NCI-H526 (cell line): ENCODE results near the gene GPR183.

ENCODE experiments used
- DNase-seq, 2 experiments: peaks; one replicate each; lab custom pipeline; 2025; lab: John Stamatoyannopoulos, UW

GPR183 gene

DNA sequence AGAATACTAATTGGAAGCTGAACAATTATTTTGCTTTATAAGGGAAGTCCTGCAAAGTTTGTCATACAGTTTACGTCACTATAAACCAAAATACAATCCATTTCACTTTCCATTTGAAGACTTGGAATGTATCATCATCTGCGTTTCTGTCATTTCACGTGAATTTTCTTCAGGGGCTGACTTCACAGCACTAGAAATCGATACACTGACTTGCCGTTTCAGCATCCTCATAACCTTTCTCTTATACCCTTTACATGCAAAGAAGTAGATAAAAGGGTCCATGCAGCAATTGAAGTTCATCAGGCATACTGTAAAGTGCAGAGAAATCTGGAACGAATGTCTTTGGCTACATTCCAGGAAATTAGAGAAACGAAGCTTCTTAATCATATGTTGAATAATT lies 12.2 kb downstream of the GPR183 start:
- no peak for DNase-seq

DNA sequence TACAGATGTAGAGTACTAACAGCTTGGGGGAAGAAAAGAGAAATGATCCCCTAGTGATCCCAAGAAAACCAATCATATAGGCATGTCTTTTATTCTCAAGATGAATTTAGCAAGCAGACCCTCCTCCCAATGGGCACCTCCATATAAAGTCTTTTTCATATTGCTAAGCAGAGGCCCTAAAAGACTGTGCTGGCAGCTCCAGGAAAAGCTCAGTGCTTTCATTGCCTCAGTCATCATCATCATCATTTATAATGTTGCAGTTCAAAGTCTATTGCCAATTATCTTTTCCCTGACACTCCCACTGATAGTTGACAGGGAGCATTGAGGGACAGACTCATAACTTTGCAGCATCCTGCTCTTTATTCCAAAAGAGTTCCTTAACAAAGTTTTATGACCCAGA lies 13.0 kb downstream of the GPR183 start:
- DNase-seq: no peak

DNA sequence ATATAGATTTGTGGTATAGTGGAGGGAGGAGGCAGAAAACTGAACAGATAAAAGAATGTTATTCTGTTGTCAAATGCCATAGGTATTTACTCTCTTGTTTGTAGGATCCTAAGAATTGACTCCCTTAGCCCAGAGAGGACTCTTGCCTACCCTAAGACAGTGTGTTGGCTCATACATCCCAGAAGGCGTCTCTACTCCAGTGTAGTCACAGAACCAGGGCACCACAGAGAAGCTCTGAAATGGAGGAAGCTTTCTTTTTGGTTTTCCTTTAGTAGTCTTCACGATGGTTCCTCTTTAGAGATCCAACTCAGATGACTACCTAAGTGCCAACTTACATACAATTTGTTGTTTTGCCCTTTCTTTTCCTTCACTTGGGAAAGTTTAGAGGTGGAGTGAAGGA lies 14.0 kb downstream of the GPR183 start:
- no peak for DNase-seq

DNA sequence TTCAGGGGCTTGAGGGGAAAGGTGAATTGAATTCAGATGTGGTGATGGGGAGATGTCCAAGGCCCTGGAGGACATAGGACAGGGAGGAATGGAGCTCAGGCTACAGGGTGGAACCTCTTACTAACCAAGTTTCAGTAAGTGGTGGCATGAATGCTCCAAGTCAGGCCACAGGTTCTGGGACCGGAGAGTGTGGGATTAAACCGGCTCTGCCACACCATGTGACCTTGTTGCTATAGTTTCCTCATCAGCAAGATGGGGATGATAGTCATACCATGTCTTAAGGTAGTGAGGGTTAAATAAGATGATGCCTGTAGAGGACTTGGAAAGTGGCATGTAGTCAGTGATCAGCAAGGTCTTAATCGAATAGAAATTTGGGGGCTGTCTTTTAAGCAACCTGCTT lies 16.3 kb downstream of the GPR183 start:
- DNase-seq: no peak

DNA sequence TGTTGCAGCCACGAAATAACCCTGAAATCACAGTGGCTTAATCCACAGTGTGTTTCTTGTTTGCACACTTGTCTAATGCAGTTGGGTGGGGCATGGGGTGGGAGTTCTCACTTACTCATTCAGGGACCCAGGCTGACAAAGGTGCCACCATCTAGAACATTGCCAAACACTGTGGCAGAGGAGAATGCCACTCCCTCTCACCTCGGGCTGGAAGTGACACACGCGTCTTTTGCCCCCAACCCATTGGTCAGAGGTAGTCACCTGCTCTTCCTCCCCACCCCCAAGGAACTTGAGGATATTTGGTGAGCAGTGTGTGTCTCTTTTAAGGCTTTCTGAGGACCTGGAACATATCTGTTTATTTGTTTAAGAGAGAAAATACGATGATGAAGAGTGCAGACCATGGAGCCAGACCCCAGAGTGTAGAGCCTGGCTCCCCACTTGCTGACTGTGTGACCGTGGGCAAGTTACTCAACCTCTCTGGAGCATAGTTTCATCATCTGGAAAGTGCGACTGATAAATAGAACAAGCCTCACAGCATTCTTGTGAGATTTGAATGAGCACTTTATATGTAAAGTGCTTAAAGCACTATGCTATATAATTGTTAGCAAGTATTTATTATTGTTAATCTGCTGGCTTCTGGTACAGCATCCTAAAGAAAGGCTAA lies 17.4 kb downstream of the GPR183 start:
- DNase-seq: no peak

DNA sequence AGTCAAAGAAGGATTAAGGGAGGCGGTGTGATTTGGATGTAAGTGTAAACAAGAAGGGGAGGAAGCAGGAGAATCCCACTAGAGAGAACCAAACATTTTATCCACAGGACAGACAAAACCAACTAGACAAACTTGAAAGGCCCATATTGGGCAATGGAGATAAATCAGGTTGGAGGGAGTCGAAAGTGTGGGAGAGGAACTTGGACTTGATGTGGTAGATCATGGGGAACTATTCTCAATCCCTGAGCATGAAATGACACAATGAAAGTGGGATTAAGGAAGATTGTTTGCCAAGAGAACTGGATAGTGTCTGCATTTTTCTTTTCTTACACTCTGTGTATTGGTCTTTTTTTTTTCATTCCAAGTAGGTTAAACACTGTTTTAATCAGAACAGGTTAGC lies 17.9 kb downstream of the GPR183 start:
- DNase-seq: no peak

DNA sequence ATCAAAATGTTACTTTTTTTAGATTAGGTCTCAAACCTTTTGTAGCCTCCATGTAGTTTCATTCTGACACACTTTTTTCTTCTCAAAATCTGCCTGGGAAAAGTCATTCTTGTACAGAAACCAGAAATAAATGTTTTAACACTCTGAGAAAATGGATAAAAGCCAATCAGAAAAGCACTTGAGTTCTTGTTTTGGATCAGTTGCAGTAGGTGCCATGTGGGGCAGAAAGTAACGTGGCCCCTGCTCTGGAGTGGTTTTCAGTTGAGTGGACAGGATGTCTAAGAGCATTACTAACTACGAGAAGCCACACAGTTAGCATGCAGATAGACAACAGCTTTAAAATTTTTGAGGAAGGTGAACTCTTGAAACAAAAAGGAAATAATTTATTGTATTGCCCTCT lies 19.1 kb downstream of the GPR183 start:
- DNase-seq: no peak

DNA sequence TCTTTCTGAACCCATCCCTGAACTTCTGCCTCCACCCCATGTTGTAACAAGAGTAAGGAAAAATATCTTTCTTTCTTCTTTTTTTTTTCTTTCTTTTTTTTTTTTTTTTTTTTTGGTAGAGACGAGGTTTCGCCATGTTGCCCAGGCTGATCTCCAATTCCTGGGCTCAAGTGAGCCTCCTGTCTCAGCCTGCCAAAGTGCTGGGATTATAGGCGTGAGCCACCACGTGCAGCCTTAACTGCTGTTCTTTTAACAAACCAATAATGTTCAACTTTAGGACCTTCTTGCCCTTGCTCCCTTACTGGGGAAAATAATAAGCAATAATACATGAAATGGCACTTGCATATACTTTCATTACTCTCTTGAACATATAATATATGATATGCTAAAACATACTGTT lies 19.6 kb downstream of the GPR183 start:
- no peak for DNase-seq

DNA sequence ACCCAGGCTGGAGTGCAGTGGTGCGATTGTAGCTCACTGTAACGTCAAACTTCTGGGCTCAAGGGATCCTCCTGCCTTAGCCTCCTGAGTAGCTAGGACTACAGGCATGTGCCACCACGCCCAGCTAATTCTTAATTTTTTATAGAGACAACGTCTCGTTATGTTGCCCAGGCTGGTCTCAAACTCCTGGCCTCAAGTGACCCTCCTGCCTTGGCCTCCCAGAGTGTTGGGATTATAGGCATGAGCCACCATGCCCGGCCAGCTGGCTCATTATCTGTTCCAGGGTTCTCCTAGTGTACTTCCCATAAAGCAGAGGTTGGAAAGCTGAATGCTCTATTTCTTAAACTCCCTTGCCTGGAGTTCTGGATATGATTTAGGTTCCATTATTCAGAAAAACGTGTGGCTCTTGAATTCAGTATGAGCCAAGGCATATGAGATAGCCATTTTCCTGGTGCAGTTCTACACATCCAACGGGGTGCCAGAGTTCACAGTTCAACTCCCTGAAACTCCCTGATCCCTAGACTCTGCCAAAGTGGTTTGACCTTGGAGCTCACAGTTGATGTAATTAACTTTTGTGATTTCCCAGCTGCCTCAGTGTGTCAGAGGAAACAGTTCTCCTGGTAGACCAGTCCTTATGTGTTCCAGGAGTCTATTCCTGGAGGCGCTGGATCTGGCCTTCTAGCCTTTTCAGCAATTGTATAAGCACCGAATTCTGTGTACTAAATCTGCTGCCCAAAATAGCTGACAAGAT lies 21.6 kb downstream of the GPR183 start:
- no peak for DNase-seq

DNA sequence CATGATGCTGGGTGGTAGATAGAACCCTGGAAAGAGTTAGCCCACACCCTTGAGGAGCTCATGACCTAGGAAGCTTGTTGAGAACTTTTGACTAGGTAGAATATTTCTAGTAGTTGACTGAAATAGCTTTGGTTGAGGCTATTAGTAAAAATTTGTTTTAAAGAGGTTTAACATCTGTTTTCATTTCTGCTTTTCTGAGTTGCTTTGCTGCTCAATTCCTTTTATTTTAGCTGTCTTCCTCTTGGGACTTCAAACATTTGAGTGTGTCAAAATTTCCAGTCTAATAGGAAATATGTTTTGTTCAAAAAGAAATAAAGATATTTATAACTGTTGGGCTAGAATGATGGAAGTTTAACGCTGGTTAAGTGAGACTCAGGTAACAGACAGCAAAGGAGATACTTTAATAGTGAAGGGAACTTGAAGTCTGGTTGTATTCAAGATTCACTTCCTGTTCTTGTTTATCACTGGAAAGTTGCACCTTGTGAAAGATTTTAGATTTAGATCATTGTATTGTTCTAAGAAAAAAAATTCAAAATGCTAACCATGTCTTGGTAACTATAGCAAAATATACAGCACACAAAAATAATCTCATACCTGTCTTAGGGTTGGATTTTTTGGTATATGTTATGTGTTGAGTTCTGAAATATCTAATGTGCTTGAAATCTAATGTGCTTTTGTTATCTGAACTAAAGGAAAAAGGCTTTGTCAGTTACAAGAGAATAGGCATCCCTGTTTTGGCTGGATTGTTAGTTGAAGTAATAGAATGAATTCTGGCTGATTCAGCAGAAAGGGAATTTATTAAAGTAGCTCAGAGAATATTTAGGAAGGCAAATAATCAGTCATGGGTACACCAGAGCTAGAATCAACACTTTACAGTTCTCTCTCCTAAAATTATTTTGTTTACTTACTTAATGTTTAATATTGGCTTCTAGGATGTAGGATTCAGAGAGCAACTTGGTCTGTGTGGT lies 24.7 kb downstream of the GPR183 start:
- no peak for DNase-seq

DNA sequence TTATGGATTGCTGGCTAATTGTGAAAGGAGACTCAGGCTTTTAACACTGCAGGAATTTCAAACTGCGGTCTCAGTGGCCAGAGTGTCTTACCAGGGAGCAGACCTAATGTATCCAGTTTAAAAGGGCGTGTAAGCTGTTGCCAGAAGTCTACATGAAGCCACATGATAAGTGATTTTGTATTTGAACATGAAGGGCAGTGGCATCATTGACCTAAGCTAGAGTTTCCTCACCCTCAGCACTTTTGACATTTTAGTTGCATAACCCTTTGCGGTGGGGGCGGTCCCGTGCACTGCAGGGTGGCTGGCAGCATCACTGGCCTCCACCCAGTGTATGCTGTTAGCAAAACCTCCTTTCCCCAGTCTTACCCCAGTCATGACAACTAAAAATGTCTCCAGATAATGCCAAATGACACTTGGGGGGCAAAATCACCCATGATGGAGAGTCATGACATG lies 25.4 kb downstream of the GPR183 start:
- DNase-seq: no peak

DNA sequence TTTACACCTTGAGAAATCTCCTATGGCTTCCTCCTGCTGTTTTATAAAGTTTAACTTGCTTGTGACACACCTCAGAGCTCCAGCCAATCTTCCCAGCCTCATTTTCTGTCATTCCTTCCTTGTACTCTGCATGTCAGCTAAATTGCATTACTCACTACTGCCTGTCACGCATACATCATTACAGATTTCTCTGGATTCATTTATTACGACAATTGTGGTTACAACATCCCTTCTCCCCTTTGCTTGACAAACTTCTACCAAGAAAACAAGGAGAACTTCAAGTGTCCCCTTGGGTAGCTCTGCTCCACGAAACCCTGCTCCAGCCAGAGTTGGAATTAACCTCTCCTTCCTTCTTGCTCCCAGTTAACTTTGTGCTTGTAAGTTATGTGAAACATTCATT lies 27.0 kb downstream of the GPR183 start:
- DNase-seq: no peak

DNA sequence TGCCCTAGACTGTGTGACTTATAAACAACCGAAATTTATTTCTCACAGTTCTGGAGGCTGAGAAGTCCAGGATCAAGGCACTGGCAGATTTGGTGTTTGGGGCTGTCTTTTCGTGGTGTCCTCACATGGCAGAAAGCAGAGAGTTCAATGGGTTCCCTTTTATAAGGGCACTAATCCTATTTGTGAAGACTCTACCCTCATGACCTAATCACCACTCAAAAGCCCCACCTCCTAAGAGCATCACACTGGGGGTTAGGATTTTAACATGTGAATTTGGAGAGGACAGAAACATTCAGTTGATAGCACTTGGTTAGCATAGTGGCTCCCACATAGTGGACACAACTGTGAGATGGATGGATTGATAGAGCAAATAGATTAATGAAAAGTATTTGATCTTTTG lies 27.6 kb downstream of the GPR183 start:
- DNase-seq: no peak

DNA sequence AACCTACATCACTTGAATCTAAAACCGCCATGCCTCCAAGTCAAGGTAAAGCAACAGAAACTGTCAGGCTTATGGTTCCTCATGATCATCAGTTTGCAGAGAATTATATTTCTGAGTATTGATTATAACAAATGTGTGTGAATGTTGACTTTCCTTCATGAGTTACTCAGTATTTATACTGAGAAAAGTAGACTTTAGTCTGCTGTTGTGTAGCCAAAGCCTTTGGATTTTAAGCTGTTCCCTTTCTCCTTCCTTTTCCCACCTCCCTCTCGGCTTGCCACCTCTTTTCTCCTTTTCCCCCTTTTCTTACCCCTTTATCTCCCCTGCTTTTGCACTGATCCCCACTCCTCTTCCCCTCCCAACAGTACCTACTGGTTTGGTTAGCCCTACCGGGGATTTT lies 28.4 kb downstream of the GPR183 start:
- no peak for DNase-seq

DNA sequence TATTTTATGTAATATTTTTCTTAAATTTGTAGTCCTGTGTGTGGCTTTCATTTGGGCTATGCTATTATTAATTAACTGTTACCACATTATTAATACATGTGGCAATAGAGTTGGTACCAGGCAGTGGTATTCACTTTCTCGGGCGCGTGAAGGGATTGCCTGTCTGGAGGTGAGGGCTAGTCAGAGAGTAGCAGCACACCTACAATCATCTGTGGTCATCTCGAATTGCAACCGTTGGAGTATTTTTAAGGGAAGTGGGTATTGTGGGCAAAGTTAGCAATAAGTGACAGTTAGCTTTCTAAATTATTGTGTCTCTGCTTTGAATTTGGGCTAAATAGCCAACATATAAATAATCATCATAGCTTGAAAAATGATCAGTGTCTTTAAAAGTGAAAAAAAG lies 29.0 kb downstream of the GPR183 start:
- DNase-seq: no peak

DNA sequence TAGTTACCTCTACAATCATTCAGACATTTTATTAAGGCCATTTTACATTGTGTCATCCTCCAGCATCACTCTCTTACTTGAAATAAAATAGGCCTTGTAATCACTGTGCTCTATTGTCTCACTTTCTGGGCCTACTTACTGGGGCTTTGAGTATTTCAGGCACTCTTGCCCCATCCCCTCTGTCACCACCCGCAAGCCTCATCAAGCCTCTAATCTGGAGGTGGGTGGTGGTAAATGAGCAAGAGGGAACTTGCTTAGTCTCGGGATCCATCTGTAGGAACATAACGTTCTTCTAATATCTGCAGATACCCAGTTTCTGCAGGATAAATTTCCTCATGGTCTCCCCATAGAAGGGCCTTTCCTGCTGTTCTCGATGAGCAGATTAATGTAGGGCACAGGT lies 29.6 kb downstream of the GPR183 start:
- no peak for DNase-seq

DNA sequence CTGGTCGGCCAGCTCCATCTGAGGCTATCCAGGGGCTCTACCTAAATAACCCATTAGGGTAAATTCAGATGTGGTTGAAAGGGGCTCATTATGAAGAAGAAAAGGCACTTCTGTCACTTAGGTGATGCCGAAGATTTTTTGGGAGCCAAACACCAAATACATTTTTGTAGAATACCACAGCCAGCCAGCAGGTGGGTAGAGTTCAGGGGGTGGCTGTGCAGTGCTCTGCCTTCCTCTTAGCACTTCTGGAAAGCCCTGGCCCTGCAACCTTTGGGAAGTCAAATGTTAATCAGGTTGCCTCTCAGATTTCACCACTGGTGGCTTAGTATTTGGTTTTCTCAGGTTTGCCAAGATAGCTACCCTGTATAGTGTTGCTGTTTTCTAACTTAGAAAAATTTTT lies 30.5 kb downstream of the GPR183 start:
- no peak for DNase-seq

DNA sequence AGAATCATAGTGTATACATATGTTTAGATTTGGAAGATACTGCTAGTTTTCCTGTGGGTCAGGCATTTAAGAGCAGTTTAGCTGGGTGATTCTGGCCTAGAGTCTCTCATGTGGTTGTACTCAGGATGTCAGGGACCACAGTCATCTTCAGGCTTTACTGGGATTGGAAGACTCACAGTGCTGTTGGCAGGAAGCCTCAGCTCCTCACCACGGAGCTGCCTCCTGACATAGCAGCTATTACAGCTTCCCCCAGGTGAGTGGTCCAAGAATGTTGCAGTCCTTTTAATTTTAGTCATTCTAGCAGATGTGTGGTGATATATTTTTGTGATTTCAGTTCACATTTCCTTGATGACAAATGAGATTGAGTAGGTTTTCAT lies 32.1 kb downstream of the GPR183 start:
- DNase-seq: no peak

DNA sequence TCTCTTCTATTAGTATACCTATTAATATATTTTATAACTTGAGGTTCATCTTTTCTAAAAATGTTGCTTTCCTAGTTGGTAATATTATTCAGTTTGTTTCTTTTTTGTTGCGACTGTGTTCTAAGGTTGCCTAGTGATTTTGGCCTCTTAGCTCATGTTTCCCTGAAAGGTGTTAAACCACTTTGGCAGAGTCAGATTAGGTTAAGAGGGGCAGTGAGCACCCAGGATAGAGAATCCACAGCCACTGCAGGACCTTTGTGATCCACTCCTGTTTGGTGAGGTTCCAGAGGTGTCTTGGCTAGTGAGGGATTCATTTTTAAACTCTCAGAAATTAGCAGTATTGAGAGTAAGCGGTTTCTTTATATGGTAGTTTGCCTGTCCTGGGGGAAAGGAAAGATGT lies 34.1 kb downstream of the GPR183 start:
- no peak for DNase-seq

DNA sequence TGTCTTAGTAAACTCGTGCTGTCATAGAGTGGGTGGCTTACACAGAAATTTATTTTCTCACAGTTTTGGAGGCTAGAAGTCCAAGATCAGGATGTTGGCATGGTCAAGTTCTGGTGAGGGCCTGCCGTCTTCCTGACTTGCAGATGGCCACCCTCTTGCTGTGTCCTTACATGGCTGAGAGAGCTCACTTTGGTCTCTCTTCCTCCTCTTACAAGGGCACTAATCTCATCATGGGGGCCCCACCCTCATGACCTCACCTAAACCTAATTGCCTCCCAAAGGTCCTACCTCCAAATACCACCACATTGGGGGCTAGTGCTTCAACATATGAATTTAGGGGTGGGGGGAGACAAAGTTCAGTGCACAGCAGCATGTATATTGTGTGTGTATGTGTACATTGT lies 34.7 kb downstream of the GPR183 start:
- no peak for DNase-seq

DNA sequence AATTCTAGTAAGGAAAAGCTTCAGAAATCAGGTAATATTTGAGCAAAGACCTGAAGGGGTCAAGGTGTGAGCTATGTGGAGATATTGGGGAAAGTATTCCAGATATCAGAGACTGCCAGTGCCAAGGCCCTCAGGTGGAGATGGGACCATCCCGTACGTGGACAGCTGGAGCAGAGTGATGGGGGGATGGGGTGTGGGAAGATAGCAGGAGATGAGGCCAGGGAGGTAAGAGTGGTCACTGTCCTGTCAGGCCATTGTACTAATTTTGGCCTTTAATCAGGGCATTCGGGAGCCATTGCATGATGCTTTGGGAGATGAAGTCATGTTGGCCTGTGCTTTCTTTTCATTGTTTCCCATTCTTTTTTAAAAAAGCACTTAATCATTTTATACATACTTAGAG lies 36.0 kb downstream of the GPR183 start:
- no peak for DNase-seq

DNA sequence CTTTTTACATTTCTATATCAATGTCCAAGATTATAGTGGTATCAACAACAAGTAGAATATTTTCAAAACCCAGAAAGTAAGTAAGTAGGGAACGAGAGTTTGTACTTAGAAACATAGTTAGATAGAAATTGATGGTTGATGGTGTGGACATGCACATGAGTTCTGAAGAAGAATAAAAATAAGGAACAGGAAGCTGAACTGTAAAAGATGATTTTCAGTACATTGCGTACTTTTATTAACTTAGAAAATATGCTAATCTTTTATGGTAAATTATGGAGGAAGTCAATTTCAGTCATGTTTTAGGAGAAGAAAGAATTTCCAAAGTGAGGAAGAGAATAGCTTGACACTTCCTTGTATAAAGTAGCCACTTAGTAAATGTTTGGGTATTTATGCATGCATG lies 36.7 kb downstream of the GPR183 start:
- no peak for DNase-seq
